ENCODE measurements around the gene CCDC124.

GRCh38 chr19:17936379-17936778 lies 3.6 kb downstream of the CCDC124 start:
- TF ChIP-seq, protein P1, sequence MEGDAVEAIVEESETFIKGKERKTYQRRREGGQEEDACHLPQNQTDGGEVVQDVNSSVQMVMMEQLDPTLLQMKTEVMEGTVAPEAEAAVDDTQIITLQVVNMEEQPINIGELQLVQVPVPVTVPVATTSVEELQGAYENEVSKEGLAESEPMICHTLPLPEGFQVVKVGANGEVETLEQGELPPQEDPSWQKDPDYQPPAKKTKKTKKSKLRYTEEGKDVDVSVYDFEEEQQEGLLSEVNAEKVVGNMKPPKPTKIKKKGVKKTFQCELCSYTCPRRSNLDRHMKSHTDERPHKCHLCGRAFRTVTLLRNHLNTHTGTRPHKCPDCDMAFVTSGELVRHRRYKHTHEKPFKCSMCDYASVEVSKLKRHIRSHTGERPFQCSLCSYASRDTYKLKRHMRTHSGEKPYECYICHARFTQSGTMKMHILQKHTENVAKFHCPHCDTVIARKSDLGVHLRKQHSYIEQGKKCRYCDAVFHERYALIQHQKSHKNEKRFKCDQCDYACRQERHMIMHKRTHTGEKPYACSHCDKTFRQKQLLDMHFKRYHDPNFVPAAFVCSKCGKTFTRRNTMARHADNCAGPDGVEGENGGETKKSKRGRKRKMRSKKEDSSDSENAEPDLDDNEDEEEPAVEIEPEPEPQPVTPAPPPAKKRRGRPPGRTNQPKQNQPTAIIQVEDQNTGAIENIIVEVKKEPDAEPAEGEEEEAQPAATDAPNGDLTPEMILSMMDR (IDR thresholded peaks at IDR 0.05; ENCODE audit: low read length) = no peak
- no peak for TF ChIP-seq EZH2 (IDR thresholded peaks at IDR 0.05; ENCODE audit: borderline replicate concordance, low read length)

Measured in OCI-LY1 (cell line).